ENCODE data around the gene SIX2.

- TF ChIP-seq CTCF (IDR thresholded peaks at IDR 0.05) (no peak), POLR2AphosphoS5 (IDR thresholded peaks at IDR 0.05) (no peak), POLR2A (IDR thresholded peaks at IDR 0.05) (no peak), EP300 (IDR thresholded peaks at IDR 0.05) (no peak)
Measured at GRCh38 chr2:45003579-45004551, 5.4 kb downstream of the SIX2 start.
